TTC549 (cell line): Measurements from ENCODE around the gene PHLPP1.

ENCODE experiments used
- FAIRE-seq: peaks from 2 replicates; lab custom pipeline; 2012; peaks lifted over from hg19 to GRCh38; lab: Jason Lieb, UNC

PHLPP1 gene

GRCh38 chr18:62811674-62812073, 96.3 kb downstream of the PHLPP1 start:
- no peak for FAIRE-seq

GRCh38 chr18:62812242-62812641, 96.9 kb downstream of the PHLPP1 start:
- FAIRE-seq = no peak

- no peak for FAIRE-seq
These were observed 97.5 kb downstream of the PHLPP1 start for GRCh38 chr18:62812876-62813275.

- no peak for FAIRE-seq
These were observed 98.9 kb downstream of the PHLPP1 start for GRCh38 chr18:62814132-62814759.

- FAIRE-seq = no peak
These were observed 110.0 kb downstream of the PHLPP1 start for GRCh38 chr18:62825382-62825781.

- FAIRE-seq = no peak
These were observed 112.1 kb downstream of the PHLPP1 start for GRCh38 chr18:62827397-62827796.

- FAIRE-seq = no peak
These were observed 112.8 kb downstream of the PHLPP1 start for GRCh38 chr18:62828091-62828640.

- no peak for FAIRE-seq
These were observed 113.5 kb downstream of the PHLPP1 start for GRCh38 chr18:62828852-62829251.

GRCh38 chr18:62829936-62830335, 114.6 kb downstream of the PHLPP1 start:
- FAIRE-seq = no peak

GRCh38 chr18:62832282-62832681, 116.9 kb downstream of the PHLPP1 start:
- no peak for FAIRE-seq

- FAIRE-seq = no peak
These were observed 118.2 kb downstream of the PHLPP1 start for GRCh38 chr18:62833494-62833893.

GRCh38 chr18:62834715-62835114, 119.4 kb downstream of the PHLPP1 start:
- FAIRE-seq = no peak

GRCh38 chr18:62837011-62837410, 121.7 kb downstream of the PHLPP1 start:
- FAIRE-seq = no peak

- FAIRE-seq = no peak
These were observed 123.2 kb downstream of the PHLPP1 start for GRCh38 chr18:62838475-62839098.

- FAIRE-seq = no peak
These were observed 124.8 kb downstream of the PHLPP1 start for GRCh38 chr18:62839874-62840713.

- no peak for FAIRE-seq
These were observed 126.1 kb downstream of the PHLPP1 start for GRCh38 chr18:62841405-62841804.

GRCh38 chr18:62842898-62843297, 127.6 kb downstream of the PHLPP1 start:
- FAIRE-seq = no peak

- no peak for FAIRE-seq
These were observed 129.7 kb downstream of the PHLPP1 start for GRCh38 chr18:62844850-62845643.

- FAIRE-seq = no peak
These were observed 131.0 kb downstream of the PHLPP1 start for GRCh38 chr18:62846313-62846712.

GRCh38 chr18:62847081-62847480, 131.7 kb downstream of the PHLPP1 start:
- FAIRE-seq = no peak

GRCh38 chr18:62848946-62849345, 133.6 kb downstream of the PHLPP1 start:
- no peak for FAIRE-seq

GRCh38 chr18:62850619-62851306, 135.4 kb downstream of the PHLPP1 start:
- no peak for FAIRE-seq
